Endodermal cell (in vitro differentiated cells): ENCODE data around the gene FASTKD2. TPM values are rescaled to one million over a fixed set of nuclear protein-coding genes. Genes with fewer than 3 reads are reported as not detected.

Experiments
- DNase-seq: peaks from one replicate; pipeline ENCODE4 v3.0.0-alpha.2; 2017
- H3K27ac ChIP-seq: 2 replicates; pipeline ENCODE4 v1.5.1; 2013; ENCODE audit warnings: mild to moderate bottlenecking, low read depth, low read length, moderate library complexity
- H3K27me3 ChIP-seq: 2 replicates; pipeline ENCODE4 v1.6.1; 2013; ENCODE audit warnings: mild to moderate bottlenecking, low read length, moderate library complexity; ENCODE audit not compliant: insufficient read depth, control insufficient read depth, poor library complexity, severe bottlenecking
- H3K36me3 ChIP-seq: 2 replicates; pipeline ENCODE4 v1.7.0; 2013; ENCODE audit warnings: mild to moderate bottlenecking, low read length, moderate library complexity; ENCODE audit not compliant: control insufficient read depth, insufficient read depth
- H3K4me1 ChIP-seq: one replicate; pipeline ENCODE4 v1.7.0; 2013; ENCODE audit warnings: low read length; ENCODE audit not compliant: control insufficient read depth, insufficient read depth
- H3K4me3 ChIP-seq: 2 replicates; pipeline ENCODE4 v1.5.1; 2013; ENCODE audit warnings: mild to moderate bottlenecking, low read length, moderate library complexity
- H3K9ac ChIP-seq: 2 replicates; pipeline ENCODE4 v1.6.1; 2013; ENCODE audit warnings: mild to moderate bottlenecking, low read length, moderate library complexity; ENCODE audit not compliant: poor library complexity, severe bottlenecking; ENCODE audit errors: extremely low read depth
- H3K9me3 ChIP-seq: 2 replicates; pipeline ENCODE4 v1.6.1; 2013; ENCODE audit warnings: mild to moderate bottlenecking, low read length, moderate library complexity; ENCODE audit not compliant: control insufficient read depth
- H3K27ac Mint-ChIP-seq: 2 replicates; pipeline ENCODE4 v1.8.0; 2020; ENCODE audit warnings: mixed read lengths
- H3K27me3 Mint-ChIP-seq: 2 replicates; pipeline ENCODE4 v1.8.0; 2021; ENCODE audit warnings: mild to moderate bottlenecking, mixed read lengths; ENCODE audit not compliant: insufficient read depth
- H3K36me3 Mint-ChIP-seq: 2 replicates; pipeline ENCODE4 v1.8.0; 2020; ENCODE audit warnings: low read depth, mixed read lengths
- H3K4me1 Mint-ChIP-seq: 2 replicates; pipeline ENCODE4 v1.8.0; 2020; ENCODE audit warnings: mixed read lengths
- H3K4me3 Mint-ChIP-seq: 2 replicates; pipeline ENCODE4 v1.8.0; 2020; ENCODE audit warnings: mild to moderate bottlenecking, moderate library complexity, mixed read lengths
- H3K9me3 Mint-ChIP-seq: 2 replicates; pipeline ENCODE4 v1.8.0; 2020; ENCODE audit warnings: mild to moderate bottlenecking, mixed read lengths
- WGBS, 2 experiments: methylation state at CpG; one replicate each; pipeline versions ENCODE4 v1.1.5 to v1.1.7; 2013; ENCODE audit warnings: missing lambda C conversion rate in 2 of 2, mixed read lengths in 1 of 2; ENCODE audit not compliant: insufficient coverage in 1 of 2, insufficient read length in 1 of 2; 5-methylcytosine and 5-hydroxymethylcytosine counted together
- total RNA-seq, 2 donors: library from RNA; stranded (reverse); fragmentation: NEBNext Ultra II Directional in 1 of 2; extraction: Animal tissue kit (Norgen Biotek cat#: 25700) in 1 of 2; gene quantifications; 2 replicates in 1 of 2; 3 replicates in 1 of 2; pipeline ENCODE4 v1.2.1, GENCODE V29; 2021
- TF ChIP-seq, protein P1 (sequence below): fragments of 200-600 bp; sonication (generic); conservative IDR thresholded peaks from 2 replicates; pipeline ENCODE4 v1.5.0; 2021; ENCODE audit warnings: antibody characterized with exemption, mild to moderate bottlenecking

The FASTKD2 gene
- total RNA-seq, 2 donors from 2014 or later, result 31.3 to 31.6 TPM

DNA sequence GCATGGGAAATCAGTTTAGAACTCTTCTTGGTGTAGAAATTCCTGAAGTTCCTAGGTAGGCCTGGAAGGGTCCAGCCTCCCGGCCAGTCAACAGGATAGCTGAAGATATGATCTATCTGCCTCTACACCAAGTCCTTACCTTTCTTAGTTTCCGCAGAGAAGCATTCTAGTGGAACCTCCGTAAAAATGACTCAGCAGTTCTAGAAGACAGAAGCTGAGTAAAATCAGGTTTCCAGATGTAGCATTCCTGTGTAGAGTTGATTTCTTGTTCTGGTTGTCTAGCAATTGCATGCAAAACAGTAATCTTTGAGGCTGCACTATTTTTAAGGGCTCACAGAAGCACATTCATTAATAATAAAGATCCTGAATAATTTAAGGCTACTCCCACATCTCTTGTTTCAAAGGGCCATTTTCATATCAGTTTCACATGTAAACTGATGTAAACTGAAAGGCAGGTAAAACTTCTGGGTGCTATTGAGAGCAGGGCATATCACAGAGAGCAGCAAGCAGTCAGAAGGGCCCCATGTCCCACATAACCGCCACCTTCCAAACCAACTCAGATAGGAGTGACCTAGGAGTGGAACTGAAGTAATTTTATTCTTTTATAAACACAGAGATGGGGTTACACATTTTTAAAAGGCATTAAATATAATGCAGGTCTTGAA, 44.0 kb upstream of the FASTKD2 start:
- no peaks in the 10 kb centered on the region for H3K4me1 Mint-ChIP-seq
- no peaks in the 10 kb centered on the region for H3K4me1 ChIP-seq
- H3K36me3 Mint-ChIP-seq, result no peaks in the 10 kb centered on the region
- H3K9me3 Mint-ChIP-seq, result peaks cover 11% of the 10 kb centered on the region
- 91 to 100% methylated on average over 1 to 4 of the region's 4 CpGs for WGBS, 2 experiments
- H3K4me3 Mint-ChIP-seq, result no peak overlapping the region
- TF ChIP-seq, protein P1, sequence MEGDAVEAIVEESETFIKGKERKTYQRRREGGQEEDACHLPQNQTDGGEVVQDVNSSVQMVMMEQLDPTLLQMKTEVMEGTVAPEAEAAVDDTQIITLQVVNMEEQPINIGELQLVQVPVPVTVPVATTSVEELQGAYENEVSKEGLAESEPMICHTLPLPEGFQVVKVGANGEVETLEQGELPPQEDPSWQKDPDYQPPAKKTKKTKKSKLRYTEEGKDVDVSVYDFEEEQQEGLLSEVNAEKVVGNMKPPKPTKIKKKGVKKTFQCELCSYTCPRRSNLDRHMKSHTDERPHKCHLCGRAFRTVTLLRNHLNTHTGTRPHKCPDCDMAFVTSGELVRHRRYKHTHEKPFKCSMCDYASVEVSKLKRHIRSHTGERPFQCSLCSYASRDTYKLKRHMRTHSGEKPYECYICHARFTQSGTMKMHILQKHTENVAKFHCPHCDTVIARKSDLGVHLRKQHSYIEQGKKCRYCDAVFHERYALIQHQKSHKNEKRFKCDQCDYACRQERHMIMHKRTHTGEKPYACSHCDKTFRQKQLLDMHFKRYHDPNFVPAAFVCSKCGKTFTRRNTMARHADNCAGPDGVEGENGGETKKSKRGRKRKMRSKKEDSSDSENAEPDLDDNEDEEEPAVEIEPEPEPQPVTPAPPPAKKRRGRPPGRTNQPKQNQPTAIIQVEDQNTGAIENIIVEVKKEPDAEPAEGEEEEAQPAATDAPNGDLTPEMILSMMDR, result no peak
- H3K36me3 ChIP-seq, result no peaks in the 10 kb centered on the region
- H3K4me3 ChIP-seq, result no peak overlapping the region
- no peaks in the 10 kb centered on the region for H3K27me3 Mint-ChIP-seq
- H3K27ac Mint-ChIP-seq, result no peak overlapping the region
- H3K9ac ChIP-seq, result no peak overlapping the region
- no peaks in the 10 kb centered on the region for H3K9me3 ChIP-seq
- H3K27me3 ChIP-seq, result no peaks in the 10 kb centered on the region
- no peak for DNase-seq
- no peak overlapping the region for H3K27ac ChIP-seq

DNA sequence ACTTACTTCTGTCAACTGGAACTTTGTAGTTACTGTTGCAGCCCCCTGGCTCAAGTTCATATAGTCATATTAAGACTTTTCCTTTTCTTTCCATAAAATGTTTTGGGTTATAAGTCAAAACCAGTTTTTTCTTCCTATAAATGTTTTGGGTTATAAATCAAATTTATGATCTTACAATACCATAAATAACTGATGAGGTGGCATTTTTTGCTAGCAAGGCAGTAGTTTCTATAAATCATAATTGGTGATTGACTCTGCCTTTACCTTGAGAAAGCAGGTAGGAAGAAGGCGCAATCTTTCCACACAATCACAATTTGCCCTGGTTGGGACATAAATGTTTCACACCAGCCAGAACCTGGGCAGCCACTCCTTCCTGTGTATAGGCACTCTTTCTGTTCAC, 42.1 kb upstream of the FASTKD2 start:
- Mint-ChIP-seq H3K27ac (no peak overlapping the region), H3K36me3 (no peaks in the 10 kb centered on the region), H3K4me3 (no peak overlapping the region), H3K9me3 (peaks cover 11% of the 10 kb centered on the region), H3K4me1 (no peaks in the 10 kb centered on the region), H3K27me3 (no peaks in the 10 kb centered on the region)
- Histone ChIP-seq H3K9ac (no peak overlapping the region), H3K4me3 (no peak overlapping the region), H3K9me3 (no peaks in the 10 kb centered on the region), H3K27ac (no peak overlapping the region), H3K36me3 (no peaks in the 10 kb centered on the region), H3K4me1 (no peaks in the 10 kb centered on the region), H3K27me3 (no peaks in the 10 kb centered on the region)
- TF ChIP-seq, protein P1, result no peak
- DNase-seq, result no peak
- WGBS, 2 experiments, result 83 to 100% methylated on average over 1 of the region's 1 CpG

DNA sequence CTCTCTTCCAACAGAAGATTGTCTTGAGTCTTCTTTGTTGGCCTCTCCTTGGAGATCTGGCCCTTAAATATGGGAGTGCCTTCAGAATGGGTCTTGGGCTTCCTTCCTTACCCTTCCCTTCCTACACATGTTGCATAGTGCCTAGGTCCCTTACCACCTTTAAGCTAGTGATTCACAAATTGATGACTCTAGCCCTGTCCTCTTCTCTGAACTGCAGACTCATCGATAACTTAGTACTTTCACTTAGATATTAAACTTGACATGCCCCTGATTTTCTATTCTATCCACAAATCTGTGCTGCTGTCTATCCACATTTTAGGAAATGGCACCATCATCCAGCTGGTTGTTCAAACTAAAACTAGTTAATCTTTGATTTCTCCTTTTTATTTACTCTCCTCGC, 38.1 kb upstream of the FASTKD2 start:
- WGBS, 2 experiments, result 89 to 94% methylated on average over 2 of the region's 2 CpGs

More for the DNA sequence above, 38.1 kb upstream of the FASTKD2 start:
- Histone ChIP-seq H3K9ac (no peak overlapping the region), H3K4me1 (no peaks in the 10 kb centered on the region), H3K4me3 (no peak overlapping the region), H3K27ac (no peak overlapping the region), H3K9me3 (no peaks in the 10 kb centered on the region), H3K36me3 (no peaks in the 10 kb centered on the region), H3K27me3 (no peaks in the 10 kb centered on the region)
- Mint-ChIP-seq H3K9me3 (peaks cover 2% of the 10 kb centered on the region), H3K27me3 (no peaks in the 10 kb centered on the region), H3K4me1 (no peaks in the 10 kb centered on the region), H3K27ac (no peak overlapping the region), H3K36me3 (no peaks in the 10 kb centered on the region), H3K4me3 (no peak overlapping the region)
- DNase-seq, result no peak
- TF ChIP-seq, protein P1, result no peak
